GM10266 (cell line): ENCODE measurements around the gene ANKRD60.

ENCODE experiments used
- DNase-seq: peaks from one replicate; pipeline ENCODE4 v3.0.0; 2012; ENCODE audit errors: extremely low spot score
- TF ChIP-seq, protein P1 (sequence below): IDR thresholded peaks from 2 replicates; pipeline ENCODE4 v1.5.1; 2012; ENCODE audit warnings: mild to moderate bottlenecking, low read depth; ENCODE audit not compliant: control insufficient read depth, insufficient read depth; ENCODE audit errors: missing control alignments

ANKRD60 gene

DNA sequence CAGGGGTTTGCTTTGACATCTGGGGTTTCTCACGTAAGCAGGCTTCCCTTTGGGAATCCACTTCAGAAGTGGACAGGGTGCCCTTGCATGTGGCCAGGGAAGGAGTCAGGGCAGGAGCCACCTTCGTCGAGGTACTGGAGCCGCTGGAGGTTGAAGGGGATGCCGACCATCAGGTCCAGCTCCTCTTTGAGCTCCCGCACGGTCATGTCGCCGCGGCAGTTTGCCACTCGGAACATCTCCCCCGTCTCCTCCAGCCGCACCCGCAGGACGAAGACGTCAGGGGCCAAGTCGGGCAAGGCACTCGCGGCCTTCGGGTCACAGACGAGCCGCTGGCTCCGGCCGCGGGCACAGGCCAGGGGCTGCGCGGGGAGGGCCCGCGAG is 360 bp downstream of the ANKRD60 start:
- TF ChIP-seq, protein P1, sequence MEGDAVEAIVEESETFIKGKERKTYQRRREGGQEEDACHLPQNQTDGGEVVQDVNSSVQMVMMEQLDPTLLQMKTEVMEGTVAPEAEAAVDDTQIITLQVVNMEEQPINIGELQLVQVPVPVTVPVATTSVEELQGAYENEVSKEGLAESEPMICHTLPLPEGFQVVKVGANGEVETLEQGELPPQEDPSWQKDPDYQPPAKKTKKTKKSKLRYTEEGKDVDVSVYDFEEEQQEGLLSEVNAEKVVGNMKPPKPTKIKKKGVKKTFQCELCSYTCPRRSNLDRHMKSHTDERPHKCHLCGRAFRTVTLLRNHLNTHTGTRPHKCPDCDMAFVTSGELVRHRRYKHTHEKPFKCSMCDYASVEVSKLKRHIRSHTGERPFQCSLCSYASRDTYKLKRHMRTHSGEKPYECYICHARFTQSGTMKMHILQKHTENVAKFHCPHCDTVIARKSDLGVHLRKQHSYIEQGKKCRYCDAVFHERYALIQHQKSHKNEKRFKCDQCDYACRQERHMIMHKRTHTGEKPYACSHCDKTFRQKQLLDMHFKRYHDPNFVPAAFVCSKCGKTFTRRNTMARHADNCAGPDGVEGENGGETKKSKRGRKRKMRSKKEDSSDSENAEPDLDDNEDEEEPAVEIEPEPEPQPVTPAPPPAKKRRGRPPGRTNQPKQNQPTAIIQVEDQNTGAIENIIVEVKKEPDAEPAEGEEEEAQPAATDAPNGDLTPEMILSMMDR, result no peak
- DNase-seq, result no peak

DNA sequence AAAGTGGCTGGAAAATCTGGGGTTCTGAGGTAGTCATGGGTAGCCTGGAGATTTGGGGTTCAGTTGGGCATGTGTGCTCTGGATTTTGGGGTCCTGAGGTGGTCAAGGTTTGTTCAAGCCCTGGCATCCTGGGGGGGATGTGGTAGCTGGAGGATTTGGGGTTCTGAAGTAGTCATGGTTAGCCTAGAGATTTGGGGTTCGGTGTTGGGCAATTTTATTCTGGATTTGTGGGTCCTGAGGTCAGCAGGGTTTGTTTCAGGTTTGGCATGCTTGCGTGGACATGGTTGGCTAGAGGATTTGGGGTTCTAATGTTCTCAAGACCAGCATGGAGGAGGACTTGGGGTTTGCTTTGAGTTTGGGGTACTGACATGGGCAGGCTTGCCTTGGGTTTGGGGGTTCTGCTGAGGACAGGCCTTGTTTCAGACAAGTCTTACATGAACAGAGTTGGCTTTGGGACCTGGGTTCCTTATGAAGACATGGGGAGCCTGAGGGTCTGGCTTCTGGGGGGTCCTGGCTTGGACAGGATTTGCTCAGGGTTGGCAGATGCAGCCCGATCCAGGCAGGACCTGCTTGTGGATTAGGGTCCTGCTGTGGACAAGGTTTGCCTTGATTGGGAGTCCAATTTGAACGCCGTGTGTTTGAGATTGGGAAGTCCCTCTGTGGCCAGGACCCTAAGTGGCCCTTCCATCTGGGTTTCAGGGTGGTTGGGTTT is 906 bp downstream of the ANKRD60 start:
- TF ChIP-seq, protein P1, result no peak
- DNase-seq, result no peak

DNA sequence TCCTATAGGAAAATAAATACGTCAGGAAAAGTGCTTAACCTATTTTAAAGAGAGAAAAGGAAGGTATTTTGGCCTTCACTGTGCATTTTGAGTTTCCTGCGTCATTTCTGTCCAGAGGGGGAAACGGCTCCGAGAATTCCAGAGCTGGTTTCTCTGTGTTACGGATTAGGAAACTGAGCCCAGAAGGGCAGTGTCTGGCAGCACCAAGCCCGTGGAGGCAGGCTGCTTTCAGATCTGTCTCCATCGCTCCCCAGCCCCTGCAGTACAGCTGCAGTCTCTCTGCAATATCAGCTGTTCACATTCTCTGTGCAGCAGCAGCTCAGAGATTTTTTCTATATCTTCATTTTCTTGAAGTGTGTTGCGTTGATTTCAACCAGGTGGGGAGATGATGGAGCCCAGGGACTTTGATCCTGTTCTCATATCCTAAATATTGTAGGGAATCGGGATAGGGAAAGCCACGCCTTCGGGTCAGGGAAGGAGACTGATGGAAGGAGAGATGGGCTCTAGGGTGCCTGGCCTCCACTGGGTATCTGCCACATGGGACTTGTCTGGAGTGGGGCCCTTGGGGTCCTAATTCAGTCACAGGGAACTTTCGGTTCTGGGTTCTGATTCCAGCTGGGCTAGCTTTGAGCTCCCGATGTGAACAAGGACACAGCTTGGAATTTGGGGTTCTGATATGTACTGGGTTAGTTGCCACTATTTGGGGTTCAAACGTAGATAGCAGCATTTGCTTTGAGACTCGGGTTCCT is 2.8 kb downstream of the ANKRD60 start:
- DNase-seq, result no peak
- TF ChIP-seq, protein P1, result no peak

DNA sequence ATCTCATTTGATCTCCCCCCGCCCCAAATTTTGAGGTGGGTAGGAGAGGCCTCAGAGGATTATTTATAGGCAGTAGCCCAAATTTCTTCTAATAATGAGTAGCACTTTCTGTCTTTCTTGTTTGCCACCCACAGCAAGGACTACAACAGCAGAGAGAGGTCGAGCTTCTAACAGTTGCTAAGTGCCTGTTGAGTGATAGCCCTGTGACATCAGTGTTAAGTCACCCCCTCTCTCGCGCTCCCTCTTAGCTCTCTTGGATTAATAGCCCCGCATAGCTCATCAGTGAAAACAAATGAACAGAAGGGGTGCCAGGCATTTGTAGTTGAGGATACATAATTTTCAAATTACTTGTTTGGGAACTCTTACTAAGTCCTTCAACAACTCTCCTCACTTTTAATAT is 3.5 kb downstream of the ANKRD60 start:
- DNase-seq, result no peak
- TF ChIP-seq, protein P1, result no peak

DNA sequence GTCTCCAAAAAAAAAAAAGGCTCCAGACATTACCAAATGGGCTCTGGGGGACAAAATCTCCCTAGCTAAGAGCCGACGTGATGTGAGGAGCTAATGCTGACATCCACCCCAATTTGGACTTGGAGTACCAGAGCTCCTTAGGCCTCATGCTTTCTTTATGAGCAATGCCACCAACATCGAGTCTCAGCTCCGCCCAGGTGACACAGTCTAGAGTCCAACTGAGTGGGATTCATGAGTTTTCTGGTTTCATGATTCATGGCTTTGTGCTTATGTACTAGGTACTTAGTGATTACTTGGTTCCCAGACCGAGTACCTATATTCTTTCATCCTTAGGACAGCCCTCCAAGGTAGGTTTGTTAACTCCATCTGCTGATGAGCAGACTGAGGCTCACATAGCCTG is 4.4 kb downstream of the ANKRD60 start:
- TF ChIP-seq, protein P1, result no peak
- DNase-seq, result no peak

DNA sequence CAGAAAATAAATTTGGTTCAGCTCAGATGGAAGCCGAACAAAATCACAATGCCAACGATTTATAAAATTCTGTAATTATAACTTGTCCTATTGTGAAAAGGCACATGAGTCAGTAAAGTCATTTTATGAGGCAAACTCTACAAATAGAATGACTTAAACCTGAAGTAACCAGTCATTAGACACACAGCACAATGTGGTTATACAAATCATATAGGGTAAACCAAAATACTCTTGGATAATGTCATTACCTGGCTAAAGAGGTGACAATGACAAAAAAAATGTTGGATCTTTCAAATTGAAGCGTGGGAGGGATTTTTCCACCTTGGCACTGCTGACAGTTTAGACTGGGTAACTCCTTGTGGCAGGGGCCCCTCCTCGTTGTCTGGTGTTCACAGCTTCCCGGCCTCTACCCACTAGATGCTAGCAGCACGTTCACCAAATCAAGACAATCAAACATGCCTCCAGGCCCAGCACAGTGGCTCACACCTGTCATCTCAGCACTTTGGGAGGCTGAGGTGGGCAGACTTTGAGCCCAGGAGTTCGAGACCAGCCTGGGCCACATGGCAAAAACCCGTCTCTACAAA is 5.0 kb downstream of the ANKRD60 start:
- TF ChIP-seq, protein P1, result no peak
- no peak for DNase-seq

DNA sequence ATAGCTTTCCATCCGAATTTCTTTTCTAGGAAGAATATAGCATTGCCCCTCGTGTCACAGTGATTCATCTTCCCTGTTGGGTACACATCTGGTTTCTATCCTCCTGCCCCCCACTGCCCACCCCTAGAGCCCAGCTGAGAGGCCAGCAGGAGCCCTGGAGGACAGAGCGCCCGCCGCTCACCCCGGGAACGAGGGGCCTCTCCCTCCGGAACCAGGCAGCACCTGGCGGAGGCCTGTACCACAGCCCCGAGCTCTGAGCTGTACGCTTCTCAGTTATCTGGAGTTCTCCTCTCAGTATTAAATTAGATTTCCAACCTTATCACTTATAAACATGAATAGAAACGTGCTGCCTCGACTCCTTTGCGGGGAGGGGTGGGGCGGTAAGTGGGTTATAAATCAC is 6.0 kb downstream of the ANKRD60 start:
- TF ChIP-seq, protein P1, result no peak
- no peak for DNase-seq
